GM18909 (cell line): Measurements from ENCODE around the gene CARS2.
"Not testable (repeated sequence)": the region's sequence is repeated elsewhere in the genome, so short reads cannot be mapped to it uniquely, and the experiment has no call there.

Experiments
- ATAC-seq: cut with Tn5 transposase; IDR thresholded peaks from one replicate; pipeline ENCODE4 v1.9.1; 2021; ENCODE audit warnings: mild to moderate bottlenecking; ENCODE audit not compliant: unreplicated experiment, poor library complexity

Gene CARS2

GRCh38 chr13:110684388-110685056 is 21.4 kb downstream of the CARS2 start:
- ATAC-seq: no peak

- no peak for ATAC-seq
Measured at GRCh38 chr13:110683921-110684320, 22.0 kb downstream of the CARS2 start.

- no peak for ATAC-seq
Measured at GRCh38 chr13:110683203-110683883, 22.6 kb downstream of the CARS2 start.

GRCh38 chr13:110682746-110683145 is 23.2 kb downstream of the CARS2 start:
- ATAC-seq: no peak

- no peak for ATAC-seq
Measured at GRCh38 chr13:110681868-110682550, 23.9 kb downstream of the CARS2 start.

GRCh38 chr13:110680852-110681251 is 25.1 kb downstream of the CARS2 start:
- ATAC-seq: no peak

GRCh38 chr13:110677731-110678545 is 28.0 kb downstream of the CARS2 start:
- ATAC-seq: no peak

- peak; percentile 77 for ATAC-seq
Measured at GRCh38 chr13:110676595-110677587, 29.0 kb downstream of the CARS2 start.

GRCh38 chr13:110669814-110670213 is 36.1 kb downstream of the CARS2 start:
- ATAC-seq: not testable (repeated sequence)

GRCh38 chr13:110669036-110669435 is 36.9 kb downstream of the CARS2 start:
- no peak for ATAC-seq

- ATAC-seq: no peak
Measured at GRCh38 chr13:110666255-110666533, 39.7 kb downstream of the CARS2 start.

GRCh38 chr13:110665491-110666254 is 40.2 kb downstream of the CARS2 start:
- ATAC-seq: no peak

- no peak for ATAC-seq
Measured at GRCh38 chr13:110664673-110665072, 41.2 kb downstream of the CARS2 start.

GRCh38 chr13:110664041-110664440 is 41.9 kb downstream of the CARS2 start:
- no peak for ATAC-seq

GRCh38 chr13:110663491-110663890 is 42.4 kb downstream of the CARS2 start:
- ATAC-seq: no peak

GRCh38 chr13:110662777-110663443 is 43.0 kb downstream of the CARS2 start:
- ATAC-seq: no peak

- no peak for ATAC-seq
Measured at GRCh38 chr13:110662091-110662490, 43.8 kb downstream of the CARS2 start.

GRCh38 chr13:110661256-110661655 is 44.7 kb downstream of the CARS2 start:
- ATAC-seq: no peak
